NCI-H1417 treated with DMSO at 0.1 percent for 48 hours (cell line): ENCODE data around the gene CDC23.
A peak's percentile ranks its signal among the peaks of the same experiment; 100 is the strongest.
"Not testable (repeated sequence)": the region's sequence is repeated elsewhere in the genome, so short reads cannot be mapped to it uniquely, and the experiment has no call there.

Experiments
- DNase-seq: peaks from one replicate; lab custom pipeline; 2025; lab: John Stamatoyannopoulos, UW

The CDC23 gene, protein sequence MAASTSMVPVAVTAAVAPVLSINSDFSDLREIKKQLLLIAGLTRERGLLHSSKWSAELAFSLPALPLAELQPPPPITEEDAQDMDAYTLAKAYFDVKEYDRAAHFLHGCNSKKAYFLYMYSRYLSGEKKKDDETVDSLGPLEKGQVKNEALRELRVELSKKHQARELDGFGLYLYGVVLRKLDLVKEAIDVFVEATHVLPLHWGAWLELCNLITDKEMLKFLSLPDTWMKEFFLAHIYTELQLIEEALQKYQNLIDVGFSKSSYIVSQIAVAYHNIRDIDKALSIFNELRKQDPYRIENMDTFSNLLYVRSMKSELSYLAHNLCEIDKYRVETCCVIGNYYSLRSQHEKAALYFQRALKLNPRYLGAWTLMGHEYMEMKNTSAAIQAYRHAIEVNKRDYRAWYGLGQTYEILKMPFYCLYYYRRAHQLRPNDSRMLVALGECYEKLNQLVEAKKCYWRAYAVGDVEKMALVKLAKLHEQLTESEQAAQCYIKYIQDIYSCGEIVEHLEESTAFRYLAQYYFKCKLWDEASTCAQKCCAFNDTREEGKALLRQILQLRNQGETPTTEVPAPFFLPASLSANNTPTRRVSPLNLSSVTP

DNA sequence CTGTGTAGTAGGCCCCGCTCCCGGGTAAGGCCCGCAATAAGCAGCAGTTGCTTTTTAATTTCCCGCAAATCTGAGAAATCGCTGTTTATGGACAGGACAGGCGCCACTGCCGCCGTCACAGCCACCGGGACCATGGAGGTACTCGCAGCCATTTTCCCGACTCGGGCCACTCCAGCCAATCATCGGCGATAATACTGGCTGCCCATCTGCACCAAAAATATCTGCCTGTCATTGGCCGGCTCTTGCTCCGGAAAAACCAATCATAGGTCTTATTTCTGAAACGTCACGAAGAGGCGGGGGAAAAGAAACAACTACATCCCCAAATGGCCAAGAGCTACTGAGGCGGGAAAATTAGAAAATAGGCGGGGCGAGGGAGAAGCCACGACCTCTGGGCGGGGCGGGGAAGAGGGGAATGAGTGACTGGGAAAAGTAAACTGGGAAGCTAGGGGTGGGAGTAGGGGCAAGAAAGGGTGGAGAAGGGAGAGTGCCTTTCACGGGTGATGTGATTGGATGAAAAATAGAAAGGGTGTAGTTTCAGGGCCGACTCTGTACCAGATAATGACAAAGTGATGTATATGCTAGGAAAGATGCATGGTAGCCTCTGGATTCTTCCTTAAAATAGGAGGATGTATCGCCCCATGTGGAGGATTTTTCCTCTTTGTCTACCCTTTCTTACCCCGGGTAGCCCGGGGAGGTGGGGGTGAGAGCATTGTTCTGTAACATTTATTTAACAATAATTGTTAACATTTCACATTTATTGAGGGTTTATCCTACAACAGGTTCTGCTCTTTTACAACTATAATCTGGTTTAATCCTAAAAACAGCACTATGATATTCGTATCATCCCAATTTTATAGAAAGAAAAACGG, at the start of gene CDC23:
TSS of gene CDC23 (minus strand) at position 163 of the 869 bp plus-strand sequence. CDS start at position 152, 11 bp downstream.
- DNase-seq = peak; percentile 92

DNA sequence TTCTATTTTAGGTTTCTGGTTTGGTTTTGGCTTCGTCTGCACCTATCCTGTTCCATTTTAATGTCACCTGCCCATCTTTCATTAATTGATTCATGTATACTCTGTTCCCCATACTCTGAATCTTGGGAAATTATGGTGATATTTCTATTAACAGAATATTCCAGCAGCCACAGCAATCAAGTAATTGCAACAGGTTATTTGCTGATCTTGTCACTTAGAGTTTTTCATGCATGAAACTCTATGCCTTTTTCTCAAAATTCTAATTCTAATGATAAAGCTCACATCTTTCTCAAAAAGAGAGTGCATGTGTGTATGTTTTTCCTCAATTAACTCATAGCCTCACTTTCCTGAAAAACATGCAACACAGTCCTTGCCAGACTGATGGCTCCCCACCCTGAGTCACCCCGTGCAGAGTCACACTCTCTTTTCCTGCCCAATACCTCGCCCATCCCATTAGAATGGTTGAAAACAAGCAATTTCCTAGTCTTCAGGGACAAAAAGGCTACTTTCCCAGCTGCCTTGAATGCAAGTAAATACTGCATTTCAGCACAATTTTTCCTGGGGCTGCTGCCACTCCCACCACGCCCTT, 45.7 kb upstream of the CDC23 start:
- no peak for DNase-seq

DNA sequence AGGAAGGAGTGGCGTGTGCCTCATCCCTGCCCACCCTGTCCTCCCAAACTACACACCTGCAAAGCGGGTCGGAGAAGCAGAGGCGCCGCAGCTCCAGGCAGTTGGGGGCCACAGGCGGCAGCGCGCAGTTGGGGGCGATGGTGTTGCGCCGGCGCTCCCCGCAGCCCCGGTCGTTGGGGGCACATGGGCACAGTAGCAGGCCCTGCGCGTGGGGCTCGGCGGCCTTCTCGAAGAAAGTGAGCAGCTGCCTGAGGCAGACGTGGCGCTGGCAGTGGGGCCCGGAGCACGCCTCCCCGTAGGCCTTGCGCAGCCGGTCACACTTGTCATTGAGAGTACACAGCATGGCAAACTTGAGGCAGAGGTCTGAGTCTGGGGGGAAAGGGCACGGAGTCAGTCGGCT, 44.5 kb upstream of the CDC23 start:
- DNase-seq = no peak

DNA sequence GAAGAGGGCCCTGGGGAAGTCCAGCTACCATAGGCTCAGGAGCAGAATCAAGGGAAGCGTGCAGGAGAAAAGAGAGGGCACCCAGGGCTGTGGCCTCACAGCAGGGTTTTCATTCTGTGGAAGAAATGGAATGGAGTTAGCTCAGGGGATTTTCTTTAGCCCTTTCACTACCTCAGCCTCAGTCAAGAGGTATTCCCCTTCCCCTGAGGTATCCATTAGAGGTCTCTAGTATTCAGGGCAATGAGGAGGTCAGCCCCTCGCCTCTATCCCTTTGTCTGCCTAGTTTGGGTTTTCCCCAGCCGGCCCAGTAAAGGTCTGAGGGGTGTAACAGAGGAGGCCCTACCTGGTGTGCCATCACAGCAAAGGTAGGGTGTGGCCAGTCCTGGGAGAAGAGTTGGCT, 39.8 kb upstream of the CDC23 start:
- DNase-seq = no peak

DNA sequence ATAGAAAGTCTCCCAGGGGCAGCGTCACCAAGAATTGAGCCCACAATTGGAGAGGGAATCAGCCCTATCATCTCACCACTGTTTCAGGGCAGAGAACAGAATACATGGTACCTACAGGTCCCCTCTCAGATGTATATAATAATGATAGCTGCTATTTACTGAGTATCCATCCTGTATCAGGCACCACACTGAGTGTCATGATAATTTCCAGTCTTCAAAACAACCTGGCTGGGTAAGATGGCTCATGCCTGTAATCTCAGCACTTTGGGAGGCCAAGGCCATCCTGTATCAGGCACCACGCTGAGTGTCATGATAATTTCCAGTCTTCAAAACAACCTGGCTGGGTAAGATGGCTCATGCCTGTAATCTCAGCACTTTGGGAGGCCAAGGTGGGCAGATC, 34.7 kb upstream of the CDC23 start:
- DNase-seq = not testable (repeated sequence)

DNA sequence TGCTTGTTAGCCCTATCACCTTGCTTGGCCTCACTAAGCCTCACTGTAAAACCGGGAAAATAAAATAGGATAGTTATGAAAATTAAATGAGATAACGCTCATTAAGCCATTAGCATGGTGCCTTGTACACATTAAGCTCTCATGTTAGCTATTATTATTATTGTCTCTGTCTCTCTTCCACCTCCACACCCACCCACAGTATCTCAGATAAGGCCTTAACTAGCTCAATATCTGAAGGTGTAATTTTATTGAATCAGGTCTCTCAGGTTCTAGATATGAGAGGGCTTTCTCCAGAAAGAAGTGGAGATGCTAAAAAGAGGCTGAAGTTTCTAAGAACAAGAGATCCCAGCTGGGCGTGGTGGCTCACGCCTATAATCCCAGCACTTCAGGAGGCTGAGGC, 33.7 kb upstream of the CDC23 start:
- DNase-seq = no peak

DNA sequence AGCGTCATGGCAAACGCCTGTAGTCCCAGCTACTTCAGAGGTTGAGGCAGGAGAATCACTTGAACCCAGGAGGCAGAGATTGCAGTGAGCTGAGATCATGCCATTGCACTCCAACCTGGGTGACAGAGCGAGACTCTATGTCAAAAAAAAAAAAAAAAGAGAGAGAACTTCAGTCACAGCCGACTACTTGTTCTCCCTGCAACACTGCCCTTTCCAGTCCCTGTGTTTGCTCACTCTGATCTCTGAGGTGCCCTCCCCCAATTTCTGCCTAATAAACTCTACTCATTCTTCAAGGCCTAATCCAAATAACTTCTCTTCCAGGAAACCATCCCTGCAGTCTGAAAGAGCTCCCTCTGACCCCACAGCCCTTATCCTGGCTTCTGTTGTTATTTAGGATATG, 33.2 kb upstream of the CDC23 start:
- DNase-seq = no peak

DNA sequence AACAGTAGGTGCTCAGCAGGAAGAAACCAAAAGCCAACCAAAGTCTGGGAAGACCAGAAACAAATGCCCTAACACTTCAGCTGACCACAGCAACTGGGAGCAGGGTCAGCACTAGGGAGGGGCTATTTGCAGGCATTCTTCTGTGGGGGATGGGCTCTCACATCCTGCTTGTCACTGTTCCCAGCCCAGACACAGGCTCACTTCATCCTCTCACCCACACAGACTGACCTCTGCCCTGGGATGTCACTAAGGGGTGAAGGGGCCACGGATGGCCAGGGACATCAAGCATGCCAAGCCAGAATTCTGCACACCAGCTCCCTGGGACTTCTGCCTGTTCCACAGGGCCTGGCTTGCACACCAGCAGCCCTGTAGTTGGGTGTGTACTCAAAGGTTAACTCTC, 32.6 kb upstream of the CDC23 start:
- DNase-seq = no peak

DNA sequence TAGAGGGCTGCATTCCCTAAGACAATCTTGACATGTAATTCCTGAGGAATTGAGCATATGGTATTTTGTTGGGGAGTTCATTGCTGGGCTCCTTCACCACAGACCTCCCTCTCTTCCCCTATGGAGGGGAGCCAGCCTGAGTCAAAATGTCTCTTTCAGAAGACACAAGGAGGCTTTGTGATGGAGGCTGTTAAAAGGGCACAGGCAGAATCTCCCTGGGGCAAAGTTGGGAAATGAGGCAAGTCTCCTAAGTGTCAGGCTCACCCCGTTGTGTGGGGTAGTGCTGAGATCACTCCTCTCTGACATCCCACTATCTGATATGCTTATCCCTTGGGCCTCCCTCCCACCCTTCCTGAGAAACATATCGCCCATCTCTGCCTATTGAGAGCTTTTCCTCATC, 30.7 kb upstream of the CDC23 start:
- no peak for DNase-seq

DNA sequence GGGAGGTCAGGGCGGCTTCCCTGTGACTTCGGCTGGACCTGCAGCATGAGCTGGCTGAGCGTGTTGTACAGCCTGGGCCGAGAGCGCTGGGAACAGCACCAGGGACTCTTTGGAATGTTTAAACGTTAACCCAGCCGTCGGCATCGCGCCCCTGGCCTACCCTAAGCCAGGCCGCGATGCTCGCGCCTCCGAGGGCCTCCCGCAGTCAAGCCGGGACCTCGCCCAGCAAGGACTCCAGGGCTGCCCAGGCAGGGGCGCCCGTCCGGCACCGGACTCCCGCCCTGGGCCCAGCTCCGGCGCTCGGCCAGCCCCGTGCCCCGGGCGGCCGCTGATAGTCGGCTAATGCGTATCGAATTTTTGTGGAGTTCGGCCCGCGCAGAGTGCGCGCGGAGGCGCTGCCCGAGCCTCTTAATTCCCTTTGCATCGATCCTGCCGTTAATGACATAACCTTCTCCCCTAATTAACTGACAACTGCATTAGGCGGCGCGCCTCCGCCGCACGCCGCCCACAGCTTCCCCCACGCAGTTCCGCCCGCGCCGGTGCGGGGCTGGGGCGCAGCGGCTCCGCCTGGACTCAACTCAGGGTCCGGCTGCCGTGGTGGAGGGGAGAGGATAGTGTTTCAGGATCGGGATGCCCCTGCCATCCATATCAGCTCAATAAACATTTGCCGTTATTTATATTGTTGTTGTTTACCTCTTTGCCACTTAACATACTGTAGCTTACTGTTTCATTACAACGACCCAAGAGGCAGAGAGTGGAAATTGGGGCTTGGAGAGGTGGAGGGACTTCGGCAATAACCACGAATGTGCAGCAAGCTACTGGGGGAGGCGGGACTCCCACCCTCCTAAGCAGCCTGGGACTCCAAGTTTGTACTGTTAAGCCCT, 28.8 kb upstream of the CDC23 start:
- no peak for DNase-seq

DNA sequence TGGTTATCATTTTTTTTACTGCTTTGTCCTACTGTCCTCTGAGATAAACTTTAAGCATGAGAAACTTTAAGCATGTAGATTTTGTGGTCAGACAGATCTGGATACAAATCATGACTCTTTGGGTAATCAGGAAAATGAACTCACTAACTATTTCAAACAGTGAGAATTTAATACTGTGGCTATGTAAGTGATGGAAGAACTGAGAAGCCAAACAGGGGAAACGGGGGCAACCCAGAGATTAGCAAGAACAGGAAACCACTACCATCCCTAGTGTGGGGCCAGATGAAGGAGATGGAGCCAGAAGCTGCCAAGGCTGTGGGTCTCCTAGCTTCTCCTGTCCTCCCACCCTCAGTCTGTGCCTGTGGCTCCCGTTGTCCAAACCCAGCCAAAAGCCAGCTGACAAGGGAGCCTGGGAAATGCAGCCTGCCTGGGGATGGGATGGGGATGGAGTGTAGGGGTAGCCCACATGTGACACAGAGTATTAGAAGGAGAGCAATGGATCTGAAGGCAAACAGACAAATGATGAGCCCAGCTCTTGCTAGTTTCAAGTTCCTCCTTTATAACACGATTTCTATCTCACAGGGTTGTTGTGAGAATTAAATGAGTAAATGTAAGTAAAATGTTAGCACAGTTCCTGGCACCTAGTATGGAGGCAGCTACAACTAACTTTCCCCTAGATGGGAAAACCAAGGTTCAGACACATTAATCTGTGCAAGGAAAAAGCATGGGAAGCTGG, 27.7 kb upstream of the CDC23 start:
- no peak for DNase-seq

DNA sequence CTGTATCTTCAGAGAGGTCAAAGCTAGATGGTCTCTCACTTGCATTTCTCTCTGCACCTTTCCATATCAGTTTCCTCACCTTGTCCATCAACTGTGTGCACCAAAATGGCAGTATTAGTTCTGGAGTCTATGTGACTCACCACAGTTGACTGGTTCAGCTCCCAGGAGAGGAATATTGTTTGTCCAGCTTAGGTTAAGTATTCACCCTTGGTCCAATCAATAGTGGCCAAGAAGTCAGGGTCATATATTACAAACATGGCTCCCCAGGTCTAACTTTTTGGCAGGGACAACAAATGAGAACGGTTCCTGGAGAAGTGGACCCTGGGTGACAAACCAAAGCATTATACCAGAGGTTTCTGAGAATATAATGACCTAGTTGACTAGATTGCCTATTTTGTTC, 24.9 kb upstream of the CDC23 start:
- DNase-seq = no peak

DNA sequence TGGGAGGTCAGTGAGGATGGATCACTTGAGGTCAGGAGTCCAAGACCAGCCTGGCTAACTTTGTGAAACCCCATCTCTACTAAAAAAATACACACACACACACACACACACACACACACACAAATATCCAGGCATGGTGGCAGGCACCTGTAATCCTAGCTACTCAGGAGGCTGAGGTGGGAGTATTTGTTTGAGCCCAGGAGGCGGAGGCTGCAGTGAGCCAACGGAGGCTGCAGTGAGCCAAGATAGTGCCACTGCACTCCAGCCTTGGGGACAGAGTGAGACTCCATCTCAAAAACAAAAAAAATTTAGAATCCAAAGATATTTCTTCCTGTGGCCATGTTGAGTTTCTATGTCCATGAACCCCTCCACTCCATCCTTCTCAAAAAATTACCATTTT, 21.5 kb upstream of the CDC23 start:
- DNase-seq = no peak

DNA sequence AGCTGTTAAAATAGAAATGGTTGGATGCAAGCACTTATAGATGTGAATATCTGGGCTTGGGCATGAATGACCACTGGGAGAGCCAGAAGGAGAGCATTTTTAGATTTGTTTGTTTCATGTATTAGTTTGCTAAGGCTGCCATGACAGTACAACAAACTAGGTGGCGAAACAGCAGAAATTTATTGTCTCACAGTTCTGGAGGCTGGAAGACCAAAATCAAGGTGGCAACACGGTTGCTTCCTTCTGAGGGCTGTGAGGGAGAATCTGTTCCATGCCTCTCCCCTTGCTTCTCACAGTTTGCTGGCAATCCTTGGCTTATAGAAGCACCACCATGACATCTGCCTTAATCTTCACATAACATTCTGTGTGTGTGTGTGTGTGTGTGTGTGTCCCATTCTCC, 20.2 kb upstream of the CDC23 start:
- no peak for DNase-seq

DNA sequence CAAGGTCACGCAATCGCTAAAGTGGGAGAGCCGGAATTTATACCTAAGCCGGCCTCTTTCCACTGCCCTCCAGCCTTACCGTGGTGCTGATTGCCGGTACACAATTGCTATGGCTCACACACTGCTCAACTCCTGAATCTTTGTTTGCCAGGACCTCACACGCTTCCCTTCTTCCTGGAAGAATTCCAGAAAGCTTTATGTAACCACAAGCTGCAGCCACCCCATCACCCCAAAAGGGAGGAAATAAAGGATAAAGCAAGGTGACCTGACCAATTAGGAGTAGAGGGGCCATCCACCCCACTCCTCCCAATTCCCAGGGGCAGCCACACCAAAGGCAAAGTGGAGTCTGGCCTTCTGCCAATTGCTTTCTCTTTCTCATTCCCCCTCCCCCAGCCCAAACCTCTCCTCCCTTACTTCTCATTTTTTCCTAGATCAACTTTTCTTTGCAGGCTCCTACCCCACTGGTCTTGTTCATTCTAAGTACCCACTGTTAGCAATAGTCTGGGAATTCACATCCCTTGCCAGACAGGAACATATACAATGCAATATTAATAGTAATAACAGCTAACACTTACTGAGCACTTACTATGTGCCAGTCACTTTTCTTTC, 18.0 kb upstream of the CDC23 start:
- no peak for DNase-seq

DNA sequence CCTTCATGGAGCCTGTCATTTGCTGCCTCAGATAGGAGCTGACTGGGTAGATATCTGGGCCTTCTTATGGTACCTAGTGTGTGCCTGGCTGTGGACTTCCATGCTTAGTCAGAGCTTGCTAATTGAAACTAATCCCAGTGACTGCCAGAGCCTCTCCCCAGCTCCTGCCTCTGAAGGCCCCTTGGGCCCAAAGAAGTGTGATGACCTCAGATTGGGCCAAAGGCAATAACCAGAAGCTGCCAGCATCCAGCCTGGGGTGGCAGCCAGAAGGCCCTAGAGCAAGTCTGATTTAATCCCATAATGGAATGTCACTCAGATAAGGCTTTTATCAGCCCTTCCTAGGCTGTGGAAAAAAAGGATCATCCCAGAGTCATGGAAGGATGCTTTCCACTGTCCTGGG, 17.1 kb upstream of the CDC23 start:
- no peak for DNase-seq

DNA sequence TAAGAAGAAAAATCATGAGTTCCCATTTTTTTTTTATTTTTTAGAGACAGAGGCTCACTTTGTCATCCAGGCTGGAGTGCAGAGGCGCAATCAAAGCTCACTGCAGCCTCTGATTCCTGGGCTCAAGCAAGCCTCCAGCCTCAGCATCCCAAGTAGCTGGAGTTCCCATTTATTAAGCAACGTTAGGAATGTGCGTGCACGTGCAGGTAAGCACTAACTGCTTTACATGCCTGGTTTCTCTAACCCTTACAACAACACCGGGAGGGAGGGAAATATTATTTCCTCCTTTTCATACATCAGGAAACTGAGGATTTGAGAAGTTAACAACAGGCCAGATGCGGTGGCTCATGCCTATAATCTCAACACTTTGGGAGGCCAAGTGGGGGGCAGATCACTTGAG, 16.3 kb upstream of the CDC23 start:
- no peak for DNase-seq

DNA sequence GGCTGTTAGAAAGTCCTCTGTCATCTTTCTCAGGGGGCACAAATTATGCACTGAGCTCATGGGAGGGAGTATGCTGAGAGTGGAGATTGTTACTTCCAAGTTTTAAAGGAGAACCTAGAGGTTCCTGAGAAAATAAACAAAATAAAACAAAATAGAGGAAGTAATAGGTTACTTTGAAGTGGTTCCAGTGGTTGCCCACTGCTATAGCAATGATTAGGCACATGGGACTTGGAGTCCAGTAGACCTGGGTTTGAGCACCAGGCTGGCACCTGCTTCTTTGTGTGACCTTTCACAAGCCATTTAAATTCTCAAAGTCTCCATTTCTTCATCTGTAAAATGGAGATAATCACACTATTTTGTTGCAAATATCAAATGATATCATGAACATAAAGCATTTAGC, 13.8 kb upstream of the CDC23 start:
- DNase-seq = no peak

DNA sequence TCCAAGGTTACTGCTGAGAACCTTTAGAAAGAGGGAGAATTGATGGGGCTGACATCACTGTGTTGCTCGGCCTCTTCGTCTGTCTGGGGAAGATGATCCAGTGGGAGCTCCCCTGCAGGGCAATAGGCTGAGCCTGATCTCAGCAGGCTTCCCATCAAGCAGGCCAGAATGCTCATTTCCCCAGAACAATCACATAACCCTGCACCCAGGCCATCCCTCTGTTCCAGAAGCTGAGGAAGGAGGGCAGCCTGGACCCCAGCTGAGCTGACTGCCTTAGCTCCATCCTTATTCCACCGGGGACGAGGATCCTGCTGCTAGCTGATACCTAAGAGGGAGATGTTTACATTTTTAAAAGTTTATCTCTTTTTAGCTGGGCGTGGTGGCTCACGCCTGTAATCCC, 11.6 kb upstream of the CDC23 start:
- DNase-seq = no peak

DNA sequence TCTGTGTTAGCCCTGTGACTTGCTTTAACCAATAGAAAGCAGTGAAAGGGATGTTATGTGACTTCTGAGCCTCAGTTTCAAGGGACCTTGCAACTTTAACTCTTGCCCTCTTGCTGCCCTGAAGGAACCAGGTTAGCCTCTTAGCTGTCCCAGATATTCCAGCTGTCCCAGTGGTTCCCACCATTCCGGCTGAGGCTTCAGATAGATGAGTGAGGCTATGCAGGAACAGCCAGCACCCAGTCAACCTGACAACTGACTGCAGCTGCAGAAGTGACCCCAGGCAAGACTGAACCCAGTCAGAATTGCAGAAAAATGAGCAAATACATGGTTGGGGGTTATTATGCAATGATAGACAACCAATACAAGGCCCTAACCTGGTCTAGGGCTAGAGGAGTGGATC, 10.4 kb upstream of the CDC23 start:
- no peak for DNase-seq
